Liver (tissue), 3 donors: Measurements from ENCODE around the gene EPHA6.

Experiments used
- CTCF ChIP-seq: fragments of 150-350 bp; IDR thresholded peaks from 2 replicates; pipeline ENCODE4 v1.5.1; 2017; ENCODE audit warnings: improper control_type of control experiment, low read depth, low read length; ENCODE audit not compliant: missing input control
- FOXA2 ChIP-seq: IDR thresholded peaks from 2 replicates; pipeline ENCODE4 v1.6.1; 2016; ENCODE audit warnings: antibody characterized with exemption
- HNF4A ChIP-seq, 2 donors: conservative IDR thresholded peaks; 2 replicates each; pipeline ENCODE4 v1.6.1; 2016; ENCODE audit warnings: antibody characterized with exemption in 2 of 2, mild to moderate bottlenecking in 2 of 2
- HNF4G ChIP-seq: IDR thresholded peaks from 2 replicates; pipeline ENCODE4 v1.6.1; 2016; ENCODE audit warnings: antibody characterized with exemption
- MAX ChIP-seq: IDR thresholded peaks from 2 replicates; pipeline ENCODE4 v1.6.1; 2016; ENCODE audit warnings: antibody characterized with exemption
- RAD21 ChIP-seq, 2 donors: IDR thresholded peaks; 2 replicates each; pipeline ENCODE4 v1.6.1; 2016; ENCODE audit warnings: antibody characterized with exemption in 2 of 2, mild to moderate bottlenecking in 2 of 2
- SP1 ChIP-seq: IDR thresholded peaks from 2 replicates; pipeline ENCODE4 v1.6.1; 2018; ENCODE audit warnings: antibody characterized with exemption, mild to moderate bottlenecking
- TAF1 ChIP-seq: conservative IDR thresholded peaks from 2 replicates; pipeline ENCODE4 v1.6.1; 2016; ENCODE audit warnings: antibody characterized with exemption, mild to moderate bottlenecking
- YY1 ChIP-seq: IDR thresholded peaks from 2 replicates; pipeline ENCODE4 v1.6.1; 2016; ENCODE audit warnings: antibody characterized with exemption, mild to moderate bottlenecking
- donor health status: healthy.
- donor health status: healthy.

GRCh38 chr3:97277708-97278107, 463.3 kb downstream of the EPHA6 start:
- TF ChIP-seq CTCF: no peak
- TF ChIP-seq YY1: no peak
- no peak for TF ChIP-seq HNF4A (conservative IDR thresholded peaks at IDR 0.05)
- TF ChIP-seq FOXA2: no peak
- no peak for TF ChIP-seq TAF1
- no peak for TF ChIP-seq RAD21 (IDR thresholded peaks at IDR 0.05)
- TF ChIP-seq MAX: no peak
- no peak for TF ChIP-seq HNF4G
- no peak for TF ChIP-seq SP1
